SK-N-SH (cell line): ENCODE measurements around the gene FAM117B. TPM values are rescaled to one million over a fixed set of nuclear protein-coding genes. Genes with fewer than 3 reads are reported as not detected.
A peak's percentile ranks its signal among the peaks of the same experiment; 100 is the strongest.

Experiments
- CTCF ChIA-PET: fragments of 300-600, 350-600 bp; formaldehyde crosslinking; extraction: SDS; loops from one replicate; lab custom pipeline; 2021; lab: Yijun Ruan, JAX
- POLR2A ChIA-PET: fragments of 350-600 bp; sonication (Branson Sonifier 250); formaldehyde crosslinking; extraction: SDS; loops from one replicate; lab custom pipeline; 2020; ENCODE audit warnings: antibody characterized with exemption, inconsistent platforms; lab: Yijun Ruan, JAX
- DNase-seq: peaks from one replicate; pipeline ENCODE4 v3.0.0; 2012
- H2AFZ ChIP-seq: fragments of 200-600 bp; sonication (generic); 2 replicates; pipeline ENCODE4 v1.8.1; 2016; ENCODE audit warnings: antibody characterized with exemption, mild to moderate bottlenecking, low read depth
- H3F3A ChIP-seq: fragments of 200-600 bp; sonication (generic); replicated peaks from 2 replicates; pipeline ENCODE3; 2016; ENCODE audit warnings: antibody characterized with exemption, mild to moderate bottlenecking; ENCODE audit not compliant: insufficient read depth
- H3K27ac ChIP-seq, 2 experiments: fragments of 200-500 bp in 1 of 2; fragments of 200-600 bp in 1 of 2; sonication (Bioruptor generic) in 1 of 2; sonication (generic), shearing (Covaris generic) in 1 of 2; 2 replicates each; pipeline versions ENCODE4 v1.5.1 to v1.6.1; 2014 to 2016; ENCODE audit warnings: low read depth in 2 of 2, inconsistent platforms in 1 of 2, low read length in 1 of 2, mild to moderate bottlenecking in 1 of 2, mixed read lengths in 1 of 2
- H3K27me3 ChIP-seq: fragments of 200-600 bp; sonication (generic), shearing (Covaris generic); 2 replicates; pipeline ENCODE4 v1.6.1; 2016; ENCODE audit warnings: mixed run types; ENCODE audit not compliant: insufficient read depth
- H3K36me3 ChIP-seq, 2 experiments: fragments of 200-500 bp in 1 of 2; fragments of 200-600 bp in 1 of 2; sonication (Bioruptor generic) in 1 of 2; sonication (generic) in 1 of 2; replicated peaks in 1 of 2; 2 replicates each; pipeline versions ENCODE3 to v1.5.1; 2014 to 2016; ENCODE audit warnings: low read length in 1 of 2, mild to moderate bottlenecking in 1 of 2; ENCODE audit not compliant: insufficient read depth in 2 of 2, control insufficient read depth in 1 of 2
- H3K4me1 ChIP-seq, 2 experiments: fragments of 200-500 bp in 1 of 2; fragments of 200-600 bp in 1 of 2; sonication (Bioruptor generic) in 1 of 2; sonication (generic), shearing (Covaris generic) in 1 of 2; 2 replicates each; pipeline versions ENCODE4 v1.5.1 to v1.6.1; 2014 to 2016; ENCODE audit warnings: low read depth in 1 of 2, low read length in 1 of 2, mixed run types in 1 of 2; ENCODE audit not compliant: insufficient read depth in 2 of 2, control insufficient read depth in 1 of 2
- H3K4me2 ChIP-seq: fragments of 200-600 bp; sonication (generic), shearing (Covaris generic); 2 replicates; pipeline ENCODE4 v1.6.1; 2017; ENCODE audit warnings: mixed run types
- H3K4me3 ChIP-seq, 2 experiments: fragments of 200-500 bp in 1 of 2; fragments of 200-600 bp in 1 of 2; sonication (Bioruptor generic) in 1 of 2; sonication (generic), shearing (Covaris generic) in 1 of 2; 2 replicates each; pipeline versions ENCODE4 v1.5.1 to v1.8.1; 2014 to 2016; ENCODE audit warnings: low read depth in 2 of 2, inconsistent platforms in 1 of 2, low read length in 1 of 2, mild to moderate bottlenecking in 1 of 2, mixed read lengths in 1 of 2, moderate library complexity in 1 of 2
- H3K79me2 ChIP-seq: fragments of 200-600 bp; sonication (generic); 2 replicates; pipeline ENCODE4 v1.8.1; 2017; ENCODE audit warnings: mild to moderate bottlenecking; ENCODE audit not compliant: insufficient read depth
- H3K9ac ChIP-seq: fragments of 200-600 bp; sonication (generic); 2 replicates; pipeline ENCODE4 v1.6.1; 2017; ENCODE audit warnings: mixed run types
- H3K9me2 ChIP-seq: fragments of 200-600 bp; sonication (generic); 2 replicates; pipeline ENCODE4 v1.6.1; 2017; ENCODE audit warnings: mixed run types
- H3K9me3 ChIP-seq: fragments of 200-600 bp; sonication (generic); 2 replicates; pipeline ENCODE4 v1.6.1; 2017; ENCODE audit warnings: mixed run types, mild to moderate bottlenecking, moderate library complexity
- H4K20me1 ChIP-seq: fragments of 200-600 bp; sonication (generic); 2 replicates; pipeline ENCODE4 v1.6.1; 2017; ENCODE audit warnings: mild to moderate bottlenecking, mixed run types; ENCODE audit not compliant: insufficient read depth
- FOSL2 ChIP-seq: IDR thresholded peaks from 2 replicates; pipeline ENCODE4 v1.4.0; 2012; ENCODE audit warnings: low read depth, mild to moderate bottlenecking, moderate library complexity, borderline replicate concordance
- FOXM1 ChIP-seq: IDR thresholded peaks from 2 replicates; pipeline ENCODE4 v1.4.0; 2012; ENCODE audit warnings: low read depth, mild to moderate bottlenecking
- MEF2A ChIP-seq: IDR thresholded peaks from 2 replicates; pipeline ENCODE4 v1.4.0; 2012; ENCODE audit warnings: low read depth, borderline replicate concordance
- MXI1 ChIP-seq: IDR thresholded peaks from 2 replicates; pipeline ENCODE4 v1.6.1; 2012; ENCODE audit warnings: mild to moderate bottlenecking, low read depth, low read length, improper control_type of control experiment
- NFIC ChIP-seq: IDR thresholded peaks from 2 replicates; pipeline ENCODE4 v1.4.0; 2012; ENCODE audit warnings: borderline replicate concordance
- RAD21 ChIP-seq: IDR thresholded peaks from 2 replicates; pipeline ENCODE4 v1.6.1; 2012; ENCODE audit warnings: mild to moderate bottlenecking, low read length
- RXRA ChIP-seq: IDR thresholded peaks from 2 replicates; pipeline ENCODE4 v1.4.0; 2012; ENCODE audit warnings: low read depth, mild to moderate bottlenecking, borderline replicate concordance
- SIN3A ChIP-seq: IDR thresholded peaks from 2 replicates; pipeline ENCODE4 v1.6.1; 2012; ENCODE audit warnings: low read depth, mild to moderate bottlenecking, low read length, moderate library complexity, borderline replicate concordance
- SMC3 ChIP-seq: IDR thresholded peaks from 2 replicates; pipeline ENCODE4 v1.6.1; 2012; ENCODE audit warnings: low read depth, low read length, improper control_type of control experiment
- TCF12 ChIP-seq: IDR thresholded peaks from 2 replicates; pipeline ENCODE4 v1.4.0; 2012
- TEAD4 ChIP-seq: IDR thresholded peaks from 2 replicates; pipeline ENCODE4 v1.4.0; 2012; ENCODE audit warnings: mild to moderate bottlenecking, borderline replicate concordance; ENCODE audit not compliant: insufficient read depth
- YY1 ChIP-seq: IDR thresholded peaks from 2 replicates; pipeline ENCODE4 v1.4.0; 2012; ENCODE audit warnings: low read depth, mild to moderate bottlenecking
- WGBS: methylation state at CpG from one replicate; pipeline ENCODE4 v1.1.6; 2017; ENCODE audit warnings: low lambda C conversion rate; 5-methylcytosine and 5-hydroxymethylcytosine counted together
- polyA plus RNA-seq, 3 experiments: library from polyadenylated mRNA; depleted of rRNA; stranded (reverse); fragments of >200 nt; gene quantifications; 2 replicates each; pipeline ENCODE4 v1.2.3, GENCODE V29; 2012
- TF ChIP-seq, protein P1 (sequence below): IDR thresholded peaks from 2 replicates; pipeline ENCODE4 v1.4.0; 2012; ENCODE audit warnings: low read depth
- TF ChIP-seq, protein P2 (sequence below): IDR thresholded peaks from 2 replicates; pipeline ENCODE4 v1.6.1; 2012; ENCODE audit warnings: mild to moderate bottlenecking, low read depth, low read length, moderate library complexity

Gene FAM117B
- polyA plus RNA-seq, 1 of the 3 experiments (the other 2 are of a cell fraction) = 0.90 TPM

DNA sequence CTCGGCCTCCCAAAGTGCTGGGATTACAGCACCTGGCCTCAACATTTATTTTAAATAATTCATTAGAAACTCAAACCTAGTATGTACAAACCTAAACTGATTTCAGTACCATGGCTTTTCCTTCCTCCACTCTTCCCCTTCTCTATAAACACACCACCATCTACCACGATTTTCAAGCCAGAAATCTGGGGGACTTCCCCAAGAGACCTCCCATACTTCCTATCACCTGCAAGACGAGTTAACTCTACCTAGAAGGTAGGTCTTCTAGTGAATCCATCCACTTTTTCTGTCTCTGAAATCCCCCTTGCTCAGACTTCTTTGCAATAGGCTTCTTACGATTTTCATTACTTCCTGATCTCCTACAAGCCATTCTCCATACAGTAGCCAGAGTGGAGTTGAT, 7.7 kb upstream of the FAM117B start:
- Histone ChIP-seq H3K9me3 (no peaks in the 10 kb centered on the region), H4K20me1 (no peaks in the 10 kb centered on the region), H3K27me3 (no peaks in the 10 kb centered on the region), H3F3A (no peaks in the 10 kb centered on the region), H3K36me3 (no peaks in the 10 kb centered on the region), H3K27ac (no peak overlapping the region), H3K4me3 (no peak overlapping the region), H3K4me1 (no peaks in the 10 kb centered on the region), H3K9ac (no peak overlapping the region), H3K9me2 (no peaks in the 10 kb centered on the region), H3K79me2 (no peaks in the 10 kb centered on the region), H2AFZ (peak overlapping the region; percentile 22; the same call in 1 of the 2 replicates), H3K4me2 (no peak overlapping the region)
- DNase-seq = no peak
- ChIA-PET CTCF (no interaction called here), POLR2A (no interaction called here)
- WGBS = 59% methylated on average over 4 of the region's 4 CpGs
- TF ChIP-seq TCF12 (no peak), RXRA (no peak)

DNA sequence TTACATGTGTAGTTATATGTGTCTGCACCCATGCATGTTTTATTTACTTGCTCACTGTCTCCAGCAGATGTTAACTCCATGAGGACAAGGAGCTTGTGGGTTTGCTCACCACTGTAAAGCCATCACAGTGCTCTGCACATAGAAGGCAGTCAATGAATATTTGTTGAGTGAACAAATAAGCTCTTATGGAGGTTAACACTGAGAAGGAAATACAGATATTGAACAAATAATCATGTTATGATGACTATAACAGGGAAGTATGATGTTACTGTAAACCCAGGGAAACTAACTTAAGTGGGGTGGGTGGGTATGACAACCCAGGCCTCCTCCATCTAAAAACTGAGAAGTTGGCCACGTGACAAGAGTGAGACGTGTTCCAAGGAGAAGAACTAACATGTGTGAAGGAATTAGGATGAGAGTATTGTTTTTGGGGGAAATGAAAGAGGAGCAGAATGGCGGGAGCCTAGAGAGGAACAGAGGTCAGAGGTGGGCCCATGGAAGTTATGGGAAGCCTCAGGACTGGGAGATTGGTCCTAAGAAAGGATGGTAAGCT, 6.0 kb upstream of the FAM117B start:
- ChIA-PET POLR2A (no interaction called here), CTCF (interaction anchor here (1.9 kb wide), 1 partner anchor 14 kb away, joined by 5 read pairs; no protein-coding TSS in a partner anchor)
- Histone ChIP-seq H3K4me3 (no peak overlapping the region), H3K4me1 (no peaks in the 10 kb centered on the region; a peak in 1 of 4 replicates), H3K9me3 (no peaks in the 10 kb centered on the region), H3K27ac (no peak overlapping the region), H4K20me1 (no peaks in the 10 kb centered on the region), H3K4me2 (no peak overlapping the region), H3K79me2 (no peaks in the 10 kb centered on the region), H2AFZ (no peak overlapping the region), H3F3A (no peaks in the 10 kb centered on the region), H3K36me3 (no peaks in the 10 kb centered on the region), H3K9me2 (no peaks in the 10 kb centered on the region), H3K27me3 (no peaks in the 10 kb centered on the region), H3K9ac (no peak overlapping the region)
- TF ChIP-seq MEF2A (no peak), NFIC (no peak), YY1 (no peak), RAD21 (no peak), MXI1 (no peak), TEAD4 (no peak), FOXM1 (no peak), FOSL2 (no peak), RXRA (no peak), SMC3 (no peak), SIN3A (no peak)
- TF ChIP-seq, protein P1, sequence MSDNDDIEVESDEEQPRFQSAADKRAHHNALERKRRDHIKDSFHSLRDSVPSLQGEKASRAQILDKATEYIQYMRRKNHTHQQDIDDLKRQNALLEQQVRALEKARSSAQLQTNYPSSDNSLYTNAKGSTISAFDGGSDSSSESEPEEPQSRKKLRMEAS = no peak
- TF ChIP-seq, protein P2, sequence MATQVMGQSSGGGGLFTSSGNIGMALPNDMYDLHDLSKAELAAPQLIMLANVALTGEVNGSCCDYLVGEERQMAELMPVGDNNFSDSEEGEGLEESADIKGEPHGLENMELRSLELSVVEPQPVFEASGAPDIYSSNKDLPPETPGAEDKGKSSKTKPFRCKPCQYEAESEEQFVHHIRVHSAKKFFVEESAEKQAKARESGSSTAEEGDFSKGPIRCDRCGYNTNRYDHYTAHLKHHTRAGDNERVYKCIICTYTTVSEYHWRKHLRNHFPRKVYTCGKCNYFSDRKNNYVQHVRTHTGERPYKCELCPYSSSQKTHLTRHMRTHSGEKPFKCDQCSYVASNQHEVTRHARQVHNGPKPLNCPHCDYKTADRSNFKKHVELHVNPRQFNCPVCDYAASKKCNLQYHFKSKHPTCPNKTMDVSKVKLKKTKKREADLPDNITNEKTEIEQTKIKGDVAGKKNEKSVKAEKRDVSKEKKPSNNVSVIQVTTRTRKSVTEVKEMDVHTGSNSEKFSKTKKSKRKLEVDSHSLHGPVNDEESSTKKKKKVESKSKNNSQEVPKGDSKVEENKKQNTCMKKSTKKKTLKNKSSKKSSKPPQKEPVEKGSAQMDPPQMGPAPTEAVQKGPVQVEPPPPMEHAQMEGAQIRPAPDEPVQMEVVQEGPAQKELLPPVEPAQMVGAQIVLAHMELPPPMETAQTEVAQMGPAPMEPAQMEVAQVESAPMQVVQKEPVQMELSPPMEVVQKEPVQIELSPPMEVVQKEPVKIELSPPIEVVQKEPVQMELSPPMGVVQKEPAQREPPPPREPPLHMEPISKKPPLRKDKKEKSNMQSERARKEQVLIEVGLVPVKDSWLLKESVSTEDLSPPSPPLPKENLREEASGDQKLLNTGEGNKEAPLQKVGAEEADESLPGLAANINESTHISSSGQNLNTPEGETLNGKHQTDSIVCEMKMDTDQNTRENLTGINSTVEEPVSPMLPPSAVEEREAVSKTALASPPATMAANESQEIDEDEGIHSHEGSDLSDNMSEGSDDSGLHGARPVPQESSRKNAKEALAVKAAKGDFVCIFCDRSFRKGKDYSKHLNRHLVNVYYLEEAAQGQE = no peak
- DNase-seq = no peak
- 84% methylated on average over 3 of the region's 3 CpGs for WGBS
